LNCaP clone FGC (cell line): ENCODE measurements around the gene NXF1.
A peak's percentile ranks its signal among the peaks of the same experiment; 100 is the strongest.

Experiments used
- DNase-seq: peaks from one replicate; pipeline ENCODE4 v3.0.0-alpha.2; 2011; ENCODE audit warnings: low read depth
- H3K4me3 ChIP-seq: 2 replicates; pipeline ENCODE4 v1.5.1; 2011; ENCODE audit warnings: mild to moderate bottlenecking, low read depth, low read length, control low read depth
- CTCF ChIP-seq: IDR thresholded peaks from 2 replicates; pipeline ENCODE4 v1.5.1; 2012; ENCODE audit warnings: mild to moderate bottlenecking; ENCODE audit not compliant: control insufficient read depth, insufficient read depth; ENCODE audit errors: extremely low read depth

Gene NXF1

GRCh38 chr11:62805076-62805892 lies at the start of gene NXF1:
Gene NXF1, minus strand, starts transcription at chr11:62805440. Its CDS starts 84 bp downstream, at chr11:62805356.
- peak; percentile 74 for DNase-seq

GRCh38 chr11:62854013-62854824 lies 49.0 kb upstream of the NXF1 start:
- no peak for TF ChIP-seq CTCF
- no peak for DNase-seq
- H3K4me3 ChIP-seq: peak overlapping the region; percentile 91

More at GRCh38 chr11:62805076-62805892, at the start of gene NXF1:
- no peak for TF ChIP-seq CTCF
- H3K4me3 ChIP-seq: peak within 1 kb of the TSS; percentile 94

- DNase-seq: no peak
- no peak for TF ChIP-seq CTCF
- peak overlapping the region; percentile 91 for H3K4me3 ChIP-seq
Observed at GRCh38 chr11:62853279-62853965, 48.2 kb upstream of the NXF1 start.

- no peak for TF ChIP-seq CTCF
- H3K4me3 ChIP-seq: peak overlapping the region; percentile 91
- no peak for DNase-seq
Observed at GRCh38 chr11:62852523-62853188, 47.4 kb upstream of the NXF1 start.

GRCh38 chr11:62851807-62852522 lies 46.7 kb upstream of the NXF1 start:
- TF ChIP-seq CTCF: no peak
- H3K4me3 ChIP-seq: no peak overlapping the region
- no peak for DNase-seq
